ENCODE measurements around the gene GM2A. TPM values are rescaled to one million over a fixed set of nuclear protein-coding genes. Genes with fewer than 3 reads are reported as not detected.
A peak's percentile ranks its signal among the peaks of the same experiment; 100 is the strongest.
"Not testable (repeated sequence)": the region's sequence is repeated elsewhere in the genome, so short reads cannot be mapped to it uniquely, and the experiment has no call there.

GM2A gene
- total RNA-seq, 4 donors from 2014 or later = 62.4 to 132 (median 89.7) TPM

GRCh38 chr5:151238303-151238741 is 14.7 kb upstream of the GM2A start:
- 35% methylated on average over 7 to 10 of the region's 14 CpGs for WGBS, 2 donors
- no peak for DNase-seq
- H3K27ac ChIP-seq = peak overlapping the region; percentile 38 to 79 (median 69)
- no peaks in the 10 kb centered on the region for H3K36me3 ChIP-seq
- no peaks in the 10 kb centered on the region for H3K9me3 ChIP-seq
- peaks cover 0 to 19% (median 12%) of the 10 kb centered on the region in 3 donors for H3K4me1 ChIP-seq
- TF ChIP-seq CTCF (IDR thresholded peaks at IDR 0.05) = no peak
- no peak for TF ChIP-seq POLR2A (IDR thresholded peaks at IDR 0.05)
- intact Hi-C loops (cut with DNase I) = loop anchor here (10.0 kb wide), 1 partner anchor 114 kb away; no protein-coding TSS in a partner anchor
- H3K27me3 ChIP-seq = no peaks in the 10 kb centered on the region
- H3K4me3 ChIP-seq = peak overlapping the region in 3 of 4 donors; percentile 7 to 52 (median 7)

GRCh38 chr5:151239237-151239861 is 13.6 kb upstream of the GM2A start:
- 19 to 61% methylated on average over 12 to 17 of the region's 17 CpGs for WGBS, 2 donors
- Histone ChIP-seq H3K27ac (peak overlapping the region in 3 of 4 donors; percentile 68 to 79 (median 70)), H3K27me3 (no peaks in the 10 kb centered on the region), H3K9me3 (no peaks in the 10 kb centered on the region), H3K36me3 (no peaks in the 10 kb centered on the region), H3K4me1 (peaks cover 0 to 12% (median 10%) of the 10 kb centered on the region in 3 donors), H3K4me3 (peak overlapping the region in 1 of 4 donors; percentile 52)
- TF ChIP-seq CTCF (IDR thresholded peaks at IDR 0.05) (peak; percentile 35 to 92 (median 67)), POLR2A (IDR thresholded peaks at IDR 0.05) (no peak)
- DNase-seq = peak; percentile 32
- intact Hi-C loops (cut with DNase I) = loop anchor here (10.0 kb wide), 1 partner anchor 115 kb away; no protein-coding TSS in a partner anchor

GRCh38 chr5:151240268-151240835 is 12.6 kb upstream of the GM2A start:
- H3K27ac ChIP-seq; H3K4me1 ChIP-seq; DNase-seq; H3K27me3 ChIP-seq; H3K9me3 ChIP-seq; H3K36me3 ChIP-seq; H3K4me3 ChIP-seq; intact Hi-C loops (cut with DNase I): not testable (repeated sequence)
- 85 to 92% methylated on average over 10 of the region's 10 CpGs for WGBS, 2 donors

GRCh38 chr5:151240924-151241635 is 11.9 kb upstream of the GM2A start:
- 86 to 90% methylated on average over 1 to 2 of the region's 2 CpGs for WGBS, 2 donors
- TF ChIP-seq CTCF (IDR thresholded peaks at IDR 0.05) (no peak), POLR2A (IDR thresholded peaks at IDR 0.05) (no peak)
- H3K9me3 ChIP-seq = no peaks in the 10 kb centered on the region
- no peaks in the 10 kb centered on the region for H3K27me3 ChIP-seq
- H3K36me3 ChIP-seq = no peaks in the 10 kb centered on the region
- H3K27ac ChIP-seq = no peak overlapping the region
- H3K4me3 ChIP-seq = no peak overlapping the region
- no peaks in the 10 kb centered on the region for H3K4me1 ChIP-seq
- DNase-seq = no peak
- intact Hi-C loops (cut with DNase I) = no loop called here

GRCh38 chr5:151243127-151243526 is 9.9 kb upstream of the GM2A start:
- TF ChIP-seq POLR2A (IDR thresholded peaks at IDR 0.05) (no peak), CTCF (IDR thresholded peaks at IDR 0.05) (no peak)
- intact Hi-C loops (cut with DNase I) = no loop called here
- Histone ChIP-seq H3K4me3 (no peak overlapping the region), H3K9me3 (no peaks in the 10 kb centered on the region), H3K36me3 (no peaks in the 10 kb centered on the region), H3K27ac (no peak overlapping the region), H3K4me1 (no peaks in the 10 kb centered on the region), H3K27me3 (no peaks in the 10 kb centered on the region)
- 88 to 91% methylated on average over 4 of the region's 4 CpGs for WGBS, 2 donors
- no peak for DNase-seq

All from esophagus squamous epithelium (tissue), 5 donors.